Measurements from ENCODE around the gene RBMX. TPM values are rescaled to one million over a fixed set of nuclear protein-coding genes. Genes with fewer than 3 reads are reported as not detected.

The RBMX gene
- 227 to 291 TPM (median 232 TPM) in 5 replicates for total RNA-seq (2022; extraction: Qiagen RNA extraction; ENCODE audit: low read depth)

GRCh38 chrX:136880452-136881013, at the start of gene RBMX:
RBMX (minus strand) TSS chrX:136880725; CDS start chrX:136879427, 1,298 bp downstream.

Other genes starting within 250 kb of the RBMX start
- not detected in 5 replicates for gene CD40LG, start 232.6 kb downstream of the RBMX start, total RNA-seq (2022; extraction: Qiagen RNA extraction; ENCODE audit: low read depth)
- gene ARHGEF6, start 99.8 kb downstream of the RBMX start, total RNA-seq (2022; extraction: Qiagen RNA extraction; ENCODE audit: low read depth): 0.09 to 0.16 TPM (median 0.14 TPM) in 5 replicates
- not detected in 5 replicates for gene GPR101, start 153.3 kb upstream of the RBMX start, total RNA-seq (2022; extraction: Qiagen RNA extraction; ENCODE audit: low read depth)

Data from A549 treated with CpdA at 1 μM for 4 hours (cell line).